HCT116 (cell line): Measurements from ENCODE around the gene PLD4. TPM values are rescaled to one million over a fixed set of nuclear protein-coding genes. Genes with fewer than 3 reads are reported as not detected.

Source experiments
- ATAC-seq: fragments of 200-7000 bp; cut with Tn5 transposase; 2 replicates; pipeline ENCODE4 v1.9.1; 2020; ENCODE audit warnings: mild to moderate bottlenecking, moderate library complexity
- BruUV-seq: library from RNA; stranded (reverse); fragments of 400-500 nt; replicated peaks from 2 replicates; lab custom pipeline; 2021; lab: Mats Ljungman, UMichigan
- CTCF ChIA-PET: fragments of 300-600 bp; sonication (Branson Sonifier 250); formaldehyde crosslinking; loops from one replicate; lab custom pipeline; 2021; ENCODE audit warnings: antibody characterized with exemption; lab: Charles Lee
- POLR2A ChIA-PET: fragments of 300-600, 350-600 bp; sonication (Branson Sonifier 250); formaldehyde crosslinking; loops from one replicate; lab custom pipeline; 2021; ENCODE audit warnings: antibody characterized with exemption; lab: Charles Lee
- RAD21 ChIA-PET, 2 experiments: fragments of 300-600 bp; sonication (Branson Sonifier 250); formaldehyde crosslinking; loops; one replicate each; lab custom pipeline; 2023; ENCODE audit warnings: low total read pairs in 2 of 2; ENCODE audit not compliant: uncharacterized antibody in 2 of 2, unreplicated experiment in 2 of 2, low non-redundant PET in 1 of 2; lab: Charles Lee
- DNase-seq: peaks from one replicate; pipeline ENCODE4 v3.0.0-alpha.2; 2010; ENCODE audit warnings: low read depth, low spot score
- H2AFZ ChIP-seq: fragments of 200-600 bp; shearing (Covaris generic), sonication (generic); 2 replicates; pipeline ENCODE4 v1.6.1; 2017; ENCODE audit warnings: low read depth, mixed run types, mixed read lengths, antibody characterized with exemption, low read length; ENCODE audit not compliant: poor library complexity, severe bottlenecking
- H3K27ac ChIP-seq: 2 replicates; pipeline ENCODE4 v1.5.1; 2012; ENCODE audit warnings: low read depth, low read length
- H3K27me3 ChIP-seq: fragments of 200-600 bp; sonication (generic); 2 replicates; pipeline ENCODE4 v1.6.1; 2016; ENCODE audit warnings: mixed run types, low read length, mixed read lengths; ENCODE audit not compliant: insufficient read depth
- H3K36me3 ChIP-seq, 2 experiments: fragments of 200-500 bp in 1 of 2; fragments of 200-600 bp in 1 of 2; sonication (Bioruptor generic) in 1 of 2; sonication (generic) in 1 of 2; 2 replicates each; pipeline versions ENCODE4 v1.5.1 to v1.6.1; 2014 to 2016; ENCODE audit warnings: low read length in 2 of 2, inconsistent platforms in 1 of 2, mixed read lengths in 1 of 2, mixed run types in 1 of 2; ENCODE audit not compliant: insufficient read depth in 2 of 2, control insufficient read depth in 1 of 2
- H3K4me1 ChIP-seq, 2 experiments: fragments of 200-600 bp in 1 of 2; sonication (generic) in 1 of 2; 2 replicates each; pipeline versions ENCODE4 v1.5.1 to v1.6.1; 2012 to 2017; ENCODE audit warnings: low read length in 2 of 2, inconsistent platforms in 1 of 2, mild to moderate bottlenecking in 1 of 2, mixed read lengths in 1 of 2, mixed run types in 1 of 2, moderate library complexity in 1 of 2; ENCODE audit not compliant: insufficient read depth in 2 of 2, control insufficient read depth in 1 of 2
- H3K4me2 ChIP-seq: fragments of 200-600 bp; sonication (generic); 2 replicates; pipeline ENCODE4 v1.6.1; 2017; ENCODE audit warnings: mixed run types, low read length, mixed read lengths
- H3K4me3 ChIP-seq, 2 experiments: fragments of 200-600 bp in 1 of 2; sonication (generic) in 1 of 2; replicated peaks in 1 of 2; 2 replicates each; pipeline ENCODE4 v1.5.1; 2011 to 2016; ENCODE audit warnings: low read length in 2 of 2, control low read depth in 1 of 2, low read depth in 1 of 2, mild to moderate bottlenecking in 1 of 2, mixed read lengths in 1 of 2, mixed run types in 1 of 2
- H3K79me2 ChIP-seq: fragments of 200-600 bp; sonication (generic); 2 replicates; pipeline ENCODE4 v1.6.1; 2017; ENCODE audit warnings: mild to moderate bottlenecking, mixed run types, low read length, moderate library complexity, mixed read lengths; ENCODE audit not compliant: insufficient read depth
- H3K9ac ChIP-seq: fragments of 200-600 bp; sonication (generic); 2 replicates; pipeline ENCODE4 v1.6.1; 2016; ENCODE audit warnings: low read length, mixed read lengths
- H3K9me2 ChIP-seq: fragments of 200-600 bp; sonication (generic), shearing (Covaris generic); 2 replicates; pipeline ENCODE4 v1.6.1; 2017; ENCODE audit warnings: mixed run types, mild to moderate bottlenecking, moderate library complexity; ENCODE audit not compliant: insufficient read depth
- H3K9me3 ChIP-seq, 2 experiments: fragments of 200-500 bp in 1 of 2; fragments of 200-600 bp in 1 of 2; sonication (Bioruptor generic) in 1 of 2; sonication (generic) in 1 of 2; 2 replicates each; pipeline ENCODE4 v1.6.1; 2014 to 2017; ENCODE audit warnings: low read length in 2 of 2, mixed read lengths in 2 of 2, inconsistent platforms in 1 of 2, low read depth in 1 of 2, mild to moderate bottlenecking in 1 of 2, mixed run types in 1 of 2, moderate library complexity in 1 of 2; ENCODE audit not compliant: control insufficient read depth in 1 of 2, insufficient read depth in 1 of 2
- H4K20me1 ChIP-seq: fragments of 200-600 bp; sonication (generic), shearing (Covaris generic); 2 replicates; pipeline ENCODE4 v1.6.1; 2017; ENCODE audit warnings: mixed run types, mild to moderate bottlenecking, moderate library complexity; ENCODE audit not compliant: insufficient read depth
- ELF1 ChIP-seq: IDR thresholded peaks from 2 replicates; pipeline ENCODE4 v1.6.1; 2012; ENCODE audit warnings: low read depth, borderline replicate concordance
- EZH2 ChIP-seq: fragments of 200-600 bp; sonication (generic); IDR thresholded peaks from 2 replicates; pipeline ENCODE4 v1.6.1; 2017; ENCODE audit warnings: antibody characterized with exemption, mixed run types
- JUND ChIP-seq: IDR thresholded peaks from 2 replicates; pipeline ENCODE4 v1.6.1; 2012
- POLR2A ChIP-seq: IDR thresholded peaks from 2 replicates; pipeline ENCODE4 v1.7.0; 2011; ENCODE audit warnings: borderline replicate concordance; ENCODE audit not compliant: insufficient read depth, insufficient read length; ENCODE audit errors: extremely low read depth
- RAD21 ChIP-seq: IDR thresholded peaks from 2 replicates; pipeline ENCODE4 v1.6.1; 2012; ENCODE audit warnings: low read depth, mild to moderate bottlenecking
- SIN3A ChIP-seq: IDR thresholded peaks from 2 replicates; pipeline ENCODE4 v1.6.1; 2012; ENCODE audit warnings: low read depth
- SP1 ChIP-seq: IDR thresholded peaks from 2 replicates; pipeline ENCODE4 v1.6.1; 2012; ENCODE audit warnings: low read depth
- ZFX ChIP-seq: fragments of 450-650 bp; IDR thresholded peaks from 2 replicates; pipeline ENCODE4 v1.6.1; 2017
- ZNF274 ChIP-seq: fragments of 200-500 bp; sonication (Bioruptor generic); IDR thresholded peaks from 2 replicates; pipeline ENCODE4 v1.6.1; 2014; ENCODE audit warnings: mild to moderate bottlenecking, low read depth, low read length, inconsistent platforms
- intact Hi-C: fragments of 100-400 bp; cut with micrococcal nuclease; formaldehyde crosslinking; loops from 2 replicates; pipeline ENCODE4 v1.10.0; 2022
- total RNA-seq: library from RNA; stranded (reverse); gene quantifications from one replicate; pipeline ENCODE4 v1.2.1, GENCODE V29; 2021; ENCODE audit not compliant: unreplicated experiment
- TF ChIP-seq, protein P1 (sequence below): IDR thresholded peaks from 2 replicates; pipeline ENCODE4 v1.6.1; 2012
- TF ChIP-seq, protein P2 (sequence below): IDR thresholded peaks from 2 replicates; pipeline ENCODE4 v1.6.1; 2012; ENCODE audit warnings: low read depth
- TF ChIP-seq, protein P3 (sequence below): IDR thresholded peaks from 2 replicates; pipeline ENCODE4 v1.6.1; 2011; ENCODE audit warnings: mild to moderate bottlenecking, low read length, moderate library complexity; ENCODE audit not compliant: insufficient replicate concordance; ENCODE audit errors: extremely low read depth
- TF ChIP-seq, protein P4 (sequence below): IDR thresholded peaks from 2 replicates; pipeline ENCODE4 v1.6.1; 2012

Gene PLD4
- total RNA-seq, 1 experiment from 2014 or later, result 0.12 TPM

DNA sequence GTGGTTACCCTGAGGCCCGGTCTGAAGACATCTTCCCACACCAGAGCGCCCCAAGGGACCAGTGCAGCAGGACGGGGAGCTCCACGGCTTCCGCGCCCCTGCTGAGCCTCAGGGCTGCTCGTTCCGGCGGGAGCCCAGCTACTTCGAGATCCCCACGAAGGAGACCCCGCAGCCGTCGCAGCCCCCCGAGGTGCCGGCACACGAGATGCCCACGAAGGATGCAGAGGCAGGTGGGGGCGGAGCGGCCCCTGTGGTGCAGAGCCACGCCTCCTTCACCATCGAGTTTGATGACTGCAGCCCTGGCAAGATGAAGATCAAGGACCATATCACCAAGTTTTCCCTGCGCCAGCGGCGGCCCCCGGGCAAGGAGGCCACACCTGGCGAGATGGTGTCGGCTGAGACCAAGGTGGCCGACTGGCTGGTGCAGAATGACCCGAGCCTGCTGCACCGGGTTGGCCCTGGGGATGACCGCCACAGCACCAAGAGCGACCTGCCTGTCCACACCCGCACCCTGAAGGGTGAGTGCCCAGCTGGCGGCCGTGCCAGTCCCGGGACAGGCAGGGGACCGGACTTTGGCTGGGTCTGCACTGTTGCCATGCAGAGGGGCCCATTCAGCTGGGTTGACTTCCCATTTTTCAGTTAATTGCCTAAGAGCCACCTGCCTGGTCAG lies 41.6 kb upstream of the PLD4 start:
- peaks cover 12% of the 10 kb centered on the region in 2 experiments for H3K4me1 ChIP-seq
- DNase-seq (no peak), ATAC-seq (no peak)
- H3K79me2 ChIP-seq, result no peaks in the 10 kb centered on the region
- no TSS peak for BruUV-seq
- CTCF ChIA-PET, result no interaction called here
- no peak overlapping the region for H2AFZ ChIP-seq
- TF ChIP-seq, protein P1, sequence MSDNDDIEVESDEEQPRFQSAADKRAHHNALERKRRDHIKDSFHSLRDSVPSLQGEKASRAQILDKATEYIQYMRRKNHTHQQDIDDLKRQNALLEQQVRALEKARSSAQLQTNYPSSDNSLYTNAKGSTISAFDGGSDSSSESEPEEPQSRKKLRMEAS, result no peak
- POLR2A ChIA-PET, result no interaction called here
- H3K9me3 ChIP-seq, result no peaks in the 10 kb centered on the region
- no peaks in the 10 kb centered on the region for H4K20me1 ChIP-seq
- no peaks in the 10 kb centered on the region for H3K9me2 ChIP-seq
- H3K4me2 ChIP-seq, result no peak overlapping the region
- H3K27me3 ChIP-seq, result no peaks in the 10 kb centered on the region
- H3K4me3 ChIP-seq, result no peak overlapping the region
- intact Hi-C loops, result no loop called here
- H3K36me3 ChIP-seq, result peaks cover 8 to 27% of the 10 kb centered on the region in 2 experiments; a peak in 2 of 4 replicates
- H3K9ac ChIP-seq, result no peak overlapping the region
- peak overlapping the region; percentile 46; the same call in 1 of the 2 replicates for H3K27ac ChIP-seq
- RAD21 ChIA-PET, result interaction anchor here in 1 of 2 experiments (0.7 kb wide), 1 partner anchor 114 kb away, joined by 3 read pairs; no protein-coding TSS in a partner anchor

DNA sequence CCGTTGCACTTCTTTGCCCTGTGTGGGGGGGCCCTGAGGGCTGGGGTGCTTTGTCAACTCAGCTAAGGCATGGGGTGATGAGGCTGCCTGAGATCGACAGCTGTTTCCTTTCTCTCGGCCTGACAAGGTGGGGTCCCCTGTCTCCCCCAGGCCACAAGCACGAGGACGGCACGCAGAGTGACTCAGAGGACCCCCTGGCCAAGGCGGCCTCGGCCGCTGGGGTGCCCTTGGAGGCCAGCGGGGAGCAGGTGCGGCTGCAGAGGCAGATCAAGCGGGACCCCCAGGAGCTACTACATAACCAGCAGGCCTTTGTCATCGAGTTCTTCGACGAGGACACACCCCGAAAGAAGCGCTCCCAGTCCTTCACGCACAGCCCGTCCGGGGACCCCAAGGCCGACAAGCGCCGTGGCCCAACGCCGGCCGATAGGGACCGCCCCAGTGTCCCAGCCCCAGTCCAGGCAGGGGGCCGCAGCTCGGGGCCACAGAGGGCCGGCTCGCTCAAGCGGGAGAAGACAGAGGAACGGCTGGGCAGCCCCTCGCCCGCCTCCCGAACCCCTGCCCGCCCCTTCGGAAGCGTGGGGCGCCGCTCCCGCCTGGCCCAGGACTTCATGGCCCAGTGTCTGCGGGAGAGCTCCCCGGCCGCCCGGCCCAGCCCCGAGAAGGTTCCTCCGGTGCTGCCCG lies 40.9 kb upstream of the PLD4 start:
- Histone ChIP-seq H3K36me3 (peaks cover 6 to 28% of the 10 kb centered on the region in 2 experiments; a peak in 2 of 4 replicates), H4K20me1 (no peaks in the 10 kb centered on the region), H3K27me3 (no peaks in the 10 kb centered on the region), H3K9me3 (no peaks in the 10 kb centered on the region), H3K4me3 (no peak overlapping the region), H3K4me1 (peaks cover 12% of the 10 kb centered on the region in 2 experiments), H3K79me2 (no peaks in the 10 kb centered on the region), H3K27ac (no peak overlapping the region), H2AFZ (no peak overlapping the region), H3K9me2 (no peaks in the 10 kb centered on the region), H3K4me2 (no peak overlapping the region), H3K9ac (no peak overlapping the region)
- RAD21 ChIA-PET, result no interaction called here
- BruUV-seq, result TSS peak; percentile 28
- ATAC-seq (no peak), DNase-seq (no peak)
- CTCF ChIA-PET, result no interaction called here
- POLR2A ChIA-PET, result no interaction called here
- TF ChIP-seq, protein P2, sequence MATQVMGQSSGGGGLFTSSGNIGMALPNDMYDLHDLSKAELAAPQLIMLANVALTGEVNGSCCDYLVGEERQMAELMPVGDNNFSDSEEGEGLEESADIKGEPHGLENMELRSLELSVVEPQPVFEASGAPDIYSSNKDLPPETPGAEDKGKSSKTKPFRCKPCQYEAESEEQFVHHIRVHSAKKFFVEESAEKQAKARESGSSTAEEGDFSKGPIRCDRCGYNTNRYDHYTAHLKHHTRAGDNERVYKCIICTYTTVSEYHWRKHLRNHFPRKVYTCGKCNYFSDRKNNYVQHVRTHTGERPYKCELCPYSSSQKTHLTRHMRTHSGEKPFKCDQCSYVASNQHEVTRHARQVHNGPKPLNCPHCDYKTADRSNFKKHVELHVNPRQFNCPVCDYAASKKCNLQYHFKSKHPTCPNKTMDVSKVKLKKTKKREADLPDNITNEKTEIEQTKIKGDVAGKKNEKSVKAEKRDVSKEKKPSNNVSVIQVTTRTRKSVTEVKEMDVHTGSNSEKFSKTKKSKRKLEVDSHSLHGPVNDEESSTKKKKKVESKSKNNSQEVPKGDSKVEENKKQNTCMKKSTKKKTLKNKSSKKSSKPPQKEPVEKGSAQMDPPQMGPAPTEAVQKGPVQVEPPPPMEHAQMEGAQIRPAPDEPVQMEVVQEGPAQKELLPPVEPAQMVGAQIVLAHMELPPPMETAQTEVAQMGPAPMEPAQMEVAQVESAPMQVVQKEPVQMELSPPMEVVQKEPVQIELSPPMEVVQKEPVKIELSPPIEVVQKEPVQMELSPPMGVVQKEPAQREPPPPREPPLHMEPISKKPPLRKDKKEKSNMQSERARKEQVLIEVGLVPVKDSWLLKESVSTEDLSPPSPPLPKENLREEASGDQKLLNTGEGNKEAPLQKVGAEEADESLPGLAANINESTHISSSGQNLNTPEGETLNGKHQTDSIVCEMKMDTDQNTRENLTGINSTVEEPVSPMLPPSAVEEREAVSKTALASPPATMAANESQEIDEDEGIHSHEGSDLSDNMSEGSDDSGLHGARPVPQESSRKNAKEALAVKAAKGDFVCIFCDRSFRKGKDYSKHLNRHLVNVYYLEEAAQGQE, result no peak
- TF ChIP-seq ZFX (no peak), EZH2 (no peak), JUND (no peak), POLR2A (no peak), SP1 (no peak), RAD21 (no peak), SIN3A (no peak), ELF1 (no peak), ZNF274 (no peak)
- TF ChIP-seq, protein P3, sequence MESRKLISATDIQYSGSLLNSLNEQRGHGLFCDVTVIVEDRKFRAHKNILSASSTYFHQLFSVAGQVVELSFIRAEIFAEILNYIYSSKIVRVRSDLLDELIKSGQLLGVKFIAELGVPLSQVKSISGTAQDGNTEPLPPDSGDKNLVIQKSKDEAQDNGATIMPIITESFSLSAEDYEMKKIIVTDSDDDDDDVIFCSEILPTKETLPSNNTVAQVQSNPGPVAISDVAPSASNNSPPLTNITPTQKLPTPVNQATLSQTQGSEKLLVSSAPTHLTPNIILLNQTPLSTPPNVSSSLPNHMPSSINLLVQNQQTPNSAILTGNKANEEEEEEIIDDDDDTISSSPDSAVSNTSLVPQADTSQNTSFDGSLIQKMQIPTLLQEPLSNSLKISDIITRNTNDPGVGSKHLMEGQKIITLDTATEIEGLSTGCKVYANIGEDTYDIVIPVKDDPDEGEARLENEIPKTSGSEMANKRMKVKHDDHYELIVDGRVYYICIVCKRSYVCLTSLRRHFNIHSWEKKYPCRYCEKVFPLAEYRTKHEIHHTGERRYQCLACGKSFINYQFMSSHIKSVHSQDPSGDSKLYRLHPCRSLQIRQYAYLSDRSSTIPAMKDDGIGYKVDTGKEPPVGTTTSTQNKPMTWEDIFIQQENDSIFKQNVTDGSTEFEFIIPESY, result no peak
- TF ChIP-seq, protein P1, result no peak
- TF ChIP-seq, protein P4, sequence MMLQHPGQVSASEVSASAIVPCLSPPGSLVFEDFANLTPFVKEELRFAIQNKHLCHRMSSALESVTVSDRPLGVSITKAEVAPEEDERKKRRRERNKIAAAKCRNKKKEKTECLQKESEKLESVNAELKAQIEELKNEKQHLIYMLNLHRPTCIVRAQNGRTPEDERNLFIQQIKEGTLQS, result no peak
- intact Hi-C loops, result no loop called here
